Endothelial cell of umbilical vein (primary cell): ENCODE data around the gene ZIC2. TPM values are rescaled to one million over a fixed set of nuclear protein-coding genes. Genes with fewer than 3 reads are reported as not detected.

Source experiments
- BruUV-seq: library from RNA; stranded (reverse); fragments of 400-500 nt; replicated peaks from 2 replicates; lab custom pipeline; 2021; lab: Mats Ljungman, UMichigan
- CTCF ChIA-PET: fragments of 300-600, 350-600 bp; sonication (Branson Sonifier 250); formaldehyde crosslinking; loops from one replicate; lab custom pipeline; 2021; ENCODE audit warnings: antibody characterized with exemption, inconsistent platforms; lab: Charles Lee
- POLR2A ChIA-PET: fragments of 300-600, 350-600 bp; sonication (Branson Sonifier 250); formaldehyde crosslinking; loops from one replicate; lab custom pipeline; 2021; ENCODE audit warnings: antibody characterized with exemption, inconsistent platforms; lab: Charles Lee
- DNase-seq: peaks from one replicate; pipeline ENCODE4 v3.0.0-alpha.2; 2011; ENCODE audit warnings: low read depth, low spot score
- FAIRE-seq: peaks from 2 replicates; lab custom pipeline; 2011; peaks lifted over from hg19 to GRCh38; lab: Jason Lieb, UNC
- H2AFZ ChIP-seq: 2 replicates; pipeline ENCODE4 v1.6.0; 2012; ENCODE audit warnings: low read depth, low read length, control low read depth, inconsistent platforms
- H3K27ac ChIP-seq: 2 replicates; pipeline ENCODE4 v1.5.1; 2011; ENCODE audit warnings: low read depth, mild to moderate bottlenecking, control low read depth, low read length, moderate library complexity; ENCODE audit not compliant: insufficient read depth
- H3K27me3 ChIP-seq, 2 experiments: 2 replicates each; pipeline versions ENCODE4 v1.6.0 to v1.6.1; 2011; ENCODE audit warnings: low read length in 2 of 2, mixed read lengths in 1 of 2; ENCODE audit not compliant: control insufficient read depth in 2 of 2, insufficient read depth in 2 of 2
- H3K36me3 ChIP-seq, 2 experiments: 2 replicates in 1 of 2; 3 replicates in 1 of 2; pipeline ENCODE4 v1.5.1; 2011; ENCODE audit warnings: low read length in 2 of 2, mild to moderate bottlenecking in 1 of 2, moderate library complexity in 1 of 2; ENCODE audit not compliant: control insufficient read depth in 2 of 2, insufficient read depth in 2 of 2; ENCODE audit errors: extremely low read depth in 1 of 2
- H3K4me1 ChIP-seq: 3 replicates; pipeline ENCODE4 v1.5.1; 2011; ENCODE audit warnings: mild to moderate bottlenecking, low read length; ENCODE audit not compliant: control insufficient read depth, insufficient read depth; ENCODE audit errors: extremely low read depth
- H3K4me2 ChIP-seq: 2 replicates; pipeline ENCODE4 v1.6.1; 2011; ENCODE audit warnings: low read length, control low read depth, mixed read lengths; ENCODE audit not compliant: insufficient read depth
- H3K4me3 ChIP-seq, 3 experiments: fragments of 200-600 bp in 1 of 3; sonication (generic), shearing (Covaris generic) in 1 of 3; replicated peaks in 1 of 3; 2 replicates each; pipeline ENCODE4 v1.5.1; 2011 to 2016; ENCODE audit warnings: control low read depth in 3 of 3, low read length in 3 of 3, mild to moderate bottlenecking in 2 of 3, inconsistent platforms in 1 of 3, low read depth in 1 of 3, moderate library complexity in 1 of 3; ENCODE audit not compliant: insufficient read depth in 1 of 3
- H3K79me2 ChIP-seq: 2 replicates; pipeline ENCODE4 v1.6.0; 2012; ENCODE audit warnings: low read length, inconsistent platforms; ENCODE audit not compliant: control insufficient read depth, insufficient read depth
- H3K9ac ChIP-seq: replicated peaks from 2 replicates; pipeline ENCODE3; 2011; ENCODE audit warnings: low read length, control low read depth; ENCODE audit not compliant: insufficient read depth; ENCODE audit errors: extremely low read depth
- H3K9me1 ChIP-seq: replicated peaks from 3 replicates; pipeline ENCODE4 v1.6.0; 2011; ENCODE audit warnings: mild to moderate bottlenecking, low read length; ENCODE audit not compliant: control insufficient read depth, insufficient read depth; ENCODE audit errors: extremely low read depth
- H3K9me3 ChIP-seq: replicated peaks from 2 replicates; pipeline ENCODE4 v1.5.1; 2012; ENCODE audit warnings: low read length, inconsistent platforms; ENCODE audit not compliant: control insufficient read depth, insufficient read depth
- H4K20me1 ChIP-seq: replicated peaks from 2 replicates; pipeline ENCODE3; 2011; ENCODE audit warnings: mild to moderate bottlenecking, low read length; ENCODE audit not compliant: control insufficient read depth, insufficient read depth; ENCODE audit errors: extremely low read depth
- EZH2 ChIP-seq: IDR thresholded peaks from 2 replicates; pipeline ENCODE4 v1.6.1; 2012; ENCODE audit warnings: borderline replicate concordance, low read depth, mild to moderate bottlenecking, moderate library complexity, low read length, inconsistent platforms; ENCODE audit not compliant: severe bottlenecking
- JUN ChIP-seq: IDR thresholded peaks from 2 replicates; pipeline ENCODE4 v1.6.1; 2011; ENCODE audit warnings: borderline replicate concordance, low read depth; ENCODE audit not compliant: insufficient read length, insufficient read depth
- POLR2AphosphoS5 ChIP-seq: IDR thresholded peaks from 2 replicates; pipeline ENCODE4 v1.6.1; 2012; ENCODE audit warnings: low read depth, mild to moderate bottlenecking, control low read depth, low read length, moderate library complexity; ENCODE audit not compliant: insufficient read depth
- dilution Hi-C: fragments of 300-500 bp; cut with MboI; formaldehyde crosslinking; loops from one replicate; pipeline ENCODE4 v1.15.0; 2019; ENCODE audit warnings: low sequenced_read_pairs; ENCODE audit not compliant: extremely low pct_ligation_motif_present
- intact Hi-C: fragments of 100-400 bp; cut with micrococcal nuclease; formaldehyde crosslinking; loops from one replicate; pipeline ENCODE4 v1.10.0; 2022
- polyA plus RNA-seq, 4 experiments: library from polyadenylated mRNA; depleted of rRNA in 3 of 4; stranded (reverse) in 3 of 4; unstranded in 1 of 4; fragments of >200 nt; gene quantifications; 2 replicates each; pipeline versions ENCODE4 v1.2.1 to v1.2.3, GENCODE V29; 2011 to 2012; ENCODE audit warnings: missing spikeins in 1 of 4
- total RNA-seq: library from RNA; stranded (reverse); gene quantifications from 2 replicates; pipeline ENCODE4 v1.2.3, GENCODE V29; 2021
- TF ChIP-seq, protein P1 (sequence below): IDR thresholded peaks from 2 replicates; pipeline ENCODE4 v1.6.1; 2011; ENCODE audit not compliant: insufficient read depth, insufficient read length

ZIC2 gene
- total and polyA plus RNA-seq, 2 donors (not counting 3 experiments of a cell fraction or from before 2014, with no cell fraction given) = 0.03 TPM; not detected in 1

DNA sequence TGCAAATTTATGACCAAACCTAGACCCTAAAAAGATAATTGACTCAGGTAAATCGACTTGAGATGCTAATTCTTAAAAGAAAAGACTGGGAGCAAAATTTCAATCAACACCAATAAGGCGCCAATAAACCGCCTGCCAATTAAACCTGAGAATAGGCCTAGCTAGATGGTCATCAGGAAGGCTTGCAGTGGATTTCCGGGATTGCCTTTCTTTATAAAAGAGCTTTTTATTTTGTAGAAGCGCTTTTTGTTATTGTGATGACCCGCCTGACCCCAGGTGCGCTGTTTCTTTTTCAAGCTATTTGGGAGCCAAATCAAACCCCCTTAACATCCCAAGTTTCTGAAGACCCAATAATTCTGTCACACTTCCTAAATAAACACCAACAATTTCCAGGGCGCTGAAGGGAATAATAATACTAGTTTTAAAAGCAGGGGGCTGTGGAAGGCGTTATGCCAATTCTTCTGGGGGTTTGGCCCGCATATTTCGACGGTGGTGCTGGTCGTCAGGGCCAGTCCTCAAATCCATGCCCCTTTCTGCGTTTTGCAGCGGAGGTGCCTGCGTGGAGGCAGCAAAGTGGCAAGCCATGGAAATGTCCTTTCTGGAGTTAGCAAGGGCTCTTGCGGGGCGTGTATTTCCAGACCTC, 7.2 kb upstream of the ZIC2 start:
- CTCF ChIA-PET = interaction anchor here (0.6 to 2.9 kb wide), 3 partner anchors 10 to 261 kb away, joined by 3 to 14 read pairs (median 5); no protein-coding TSS in a partner anchor
- intact Hi-C loops = loop anchor here (1.0 to 10.0 kb wide), 2 partner anchors 9 to 700 kb away; partner anchors contain the start of gene TMTC4

DNA sequence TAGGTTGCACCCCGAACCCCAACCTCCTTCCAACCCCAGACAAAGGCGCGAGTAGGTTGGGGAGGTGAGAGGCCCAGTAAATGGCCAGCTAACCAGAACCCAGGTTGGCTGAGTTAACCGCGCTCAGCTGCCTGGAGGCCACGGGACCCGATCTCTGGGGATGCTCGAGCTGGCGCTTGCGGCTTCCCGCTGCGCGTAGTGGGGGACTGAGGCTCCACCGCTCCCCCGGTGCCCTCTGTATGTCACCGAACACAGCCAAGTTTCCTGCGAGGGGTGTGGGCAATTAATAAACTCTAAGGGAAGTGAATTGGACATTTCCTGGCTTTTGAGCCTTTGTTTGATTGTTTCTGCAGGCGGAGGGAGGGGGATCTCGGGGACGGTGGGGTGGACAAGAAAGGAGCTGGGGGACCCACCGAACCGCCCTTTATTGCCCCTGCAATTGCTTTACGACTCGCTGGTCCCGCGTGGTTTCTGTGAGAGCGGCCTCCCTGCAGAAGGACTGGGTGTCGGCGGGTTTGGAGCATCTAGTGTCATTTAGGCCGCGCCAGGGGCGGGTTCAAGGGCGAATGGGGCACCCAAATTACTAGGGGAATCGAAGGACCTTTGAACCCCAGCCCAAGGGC, 6.5 kb upstream of the ZIC2 start:
- no peak overlapping the region for H3K4me2 ChIP-seq
- DNase-seq = no peak
- no TSS peak for BruUV-seq
- POLR2A ChIA-PET = no interaction called here
- TF ChIP-seq EZH2 = peak; percentile 66
- TF ChIP-seq, protein P1, sequence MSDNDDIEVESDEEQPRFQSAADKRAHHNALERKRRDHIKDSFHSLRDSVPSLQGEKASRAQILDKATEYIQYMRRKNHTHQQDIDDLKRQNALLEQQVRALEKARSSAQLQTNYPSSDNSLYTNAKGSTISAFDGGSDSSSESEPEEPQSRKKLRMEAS = no peak
- TF ChIP-seq JUN = no peak
- H3K9ac ChIP-seq = no peak overlapping the region
- intact Hi-C loops = loop anchor here (1.0 to 10.0 kb wide), 2 partner anchors 8 to 700 kb away; partner anchors contain the start of gene TMTC4
- CTCF ChIA-PET = interaction anchor here (0.6 to 2.9 kb wide), 2 partner anchors 10 to 260 kb away, joined by 3 to 14 read pairs; no protein-coding TSS in a partner anchor
- no peak overlapping the region for H3K27ac ChIP-seq
- no peaks in the 10 kb centered on the region for H3K9me1 ChIP-seq
- peaks cover 3% of the 10 kb centered on the region for H4K20me1 ChIP-seq
- no peak for FAIRE-seq
- H2AFZ ChIP-seq = no peak overlapping the region
- H3K79me2 ChIP-seq = no peaks in the 10 kb centered on the region
- H3K36me3 ChIP-seq = no peaks in the 10 kb centered on the region
- dilution Hi-C loops = no loop called here
- no peaks in the 10 kb centered on the region for H3K9me3 ChIP-seq
- H3K27me3 ChIP-seq = peaks cover 85 to 97% of the 10 kb centered on the region in 2 experiments
- no peak overlapping the region for H3K4me3 ChIP-seq
- peaks cover 1% of the 10 kb centered on the region for H3K4me1 ChIP-seq

More for the DNA sequence above, 7.2 kb upstream of the ZIC2 start:
- Histone ChIP-seq H3K27me3 (peaks cover 85 to 96% of the 10 kb centered on the region in 2 experiments), H3K4me2 (no peak overlapping the region), H3K27ac (no peak overlapping the region), H3K4me3 (no peak overlapping the region), H3K79me2 (no peaks in the 10 kb centered on the region), H2AFZ (no peak overlapping the region), H4K20me1 (peaks cover 3% of the 10 kb centered on the region), H3K4me1 (no peaks in the 10 kb centered on the region), H3K9me1 (no peaks in the 10 kb centered on the region), H3K36me3 (no peaks in the 10 kb centered on the region), H3K9ac (no peak overlapping the region), H3K9me3 (no peaks in the 10 kb centered on the region)
- BruUV-seq = no TSS peak
- DNase-seq (no peak), FAIRE-seq (no peak)
- TF ChIP-seq EZH2 (peak; percentile 78), POLR2AphosphoS5 (no peak)
- dilution Hi-C loops = no loop called here
- POLR2A ChIA-PET = no interaction called here
